H9 (cell line): Measurements from ENCODE around the gene EFCAB6. TPM values are rescaled to one million over a fixed set of nuclear protein-coding genes. Genes with fewer than 3 reads are reported as not detected.

Experiments used
- DNase-seq: peaks from one replicate; pipeline ENCODE4 v3.0.0-alpha.2; 2017
- H2AFZ ChIP-seq: one replicate; pipeline ENCODE4 v1.6.1; 2013; ENCODE audit warnings: mild to moderate bottlenecking, low read length, control low read depth, moderate library complexity
- H2AK5ac ChIP-seq: 2 replicates; pipeline ENCODE4 v1.6.1; 2013; ENCODE audit warnings: low read length, control low read depth, mixed read lengths; ENCODE audit not compliant: insufficient read length
- H2BK120ac ChIP-seq: one replicate; pipeline ENCODE4 v1.6.1; 2013; ENCODE audit warnings: low read depth, mild to moderate bottlenecking, low read length, control low read depth, inconsistent platforms; ENCODE audit not compliant: poor library complexity, severe bottlenecking
- H2BK12ac ChIP-seq: 2 replicates; pipeline ENCODE4 v1.6.1; 2013; ENCODE audit warnings: low read length, control low read depth, mixed read lengths, low read depth; ENCODE audit not compliant: insufficient read length
- H2BK15ac ChIP-seq: 2 replicates; pipeline ENCODE4 v1.6.1; 2013; ENCODE audit warnings: low read depth, low read length, control low read depth
- H2BK20ac ChIP-seq: one replicate; pipeline ENCODE4 v1.6.1; 2013; ENCODE audit warnings: low read depth, mild to moderate bottlenecking, low read length, control low read depth, inconsistent platforms; ENCODE audit not compliant: poor library complexity, severe bottlenecking
- H2BK5ac ChIP-seq: 2 replicates; pipeline ENCODE4 v1.6.1; 2013; ENCODE audit warnings: low read length, control low read depth, mixed read lengths; ENCODE audit not compliant: insufficient read length
- H3K14ac ChIP-seq: 2 replicates; pipeline ENCODE4 v1.6.1; 2013; ENCODE audit warnings: low read length, control low read depth; ENCODE audit not compliant: insufficient read depth
- H3K18ac ChIP-seq: 2 replicates; pipeline ENCODE4 v1.6.1; 2013; ENCODE audit warnings: low read depth, mild to moderate bottlenecking, mixed read lengths, low read length, control low read depth; ENCODE audit not compliant: insufficient read length
- H3K23ac ChIP-seq: 2 replicates; pipeline ENCODE4 v1.6.1; 2013; ENCODE audit warnings: low read length, control low read depth, mixed read lengths, low read depth; ENCODE audit not compliant: insufficient read length
- H3K23me2 ChIP-seq: 2 replicates; pipeline ENCODE4 v1.6.1; 2013; ENCODE audit warnings: low read depth, mild to moderate bottlenecking, mixed read lengths, low read length, control low read depth; ENCODE audit not compliant: insufficient read length, poor library complexity, severe bottlenecking
- H3K27ac ChIP-seq: 2 replicates; pipeline ENCODE4 v1.5.1; 2013; ENCODE audit warnings: low read length, control low read depth, mixed read lengths, low read depth; ENCODE audit not compliant: insufficient read length
- H3K27me3 ChIP-seq: 2 replicates; pipeline ENCODE4 v1.6.1; 2013; ENCODE audit warnings: low read length, control low read depth, inconsistent platforms; ENCODE audit not compliant: insufficient read depth
- H3K4ac ChIP-seq: 2 replicates; pipeline ENCODE4 v1.6.1; 2013; ENCODE audit warnings: low read depth, mild to moderate bottlenecking, control low read depth, inconsistent platforms, low read length, moderate library complexity
- H3K4me1 ChIP-seq: 2 replicates; pipeline ENCODE4 v1.6.1; 2013; ENCODE audit warnings: low read length, control low read depth, inconsistent platforms; ENCODE audit not compliant: insufficient read depth
- H3K4me2 ChIP-seq: 2 replicates; pipeline ENCODE4 v1.6.1; 2013; ENCODE audit warnings: low read length, control low read depth, mixed read lengths; ENCODE audit not compliant: insufficient read length, insufficient read depth
- H3K56ac ChIP-seq: 2 replicates; pipeline ENCODE4 v1.6.1; 2013; ENCODE audit warnings: low read depth, mild to moderate bottlenecking, mixed read lengths, low read length, control low read depth; ENCODE audit not compliant: insufficient read length
- H3K79me1 ChIP-seq: 2 replicates; pipeline ENCODE4 v1.6.1; 2013; ENCODE audit warnings: low read depth, mild to moderate bottlenecking, moderate library complexity, low read length, control low read depth, inconsistent platforms; ENCODE audit not compliant: insufficient read depth, poor library complexity, severe bottlenecking
- H3K79me2 ChIP-seq: 2 replicates; pipeline ENCODE4 v1.6.1; 2013; ENCODE audit warnings: low read length, control low read depth, inconsistent platforms; ENCODE audit not compliant: insufficient read depth
- H3K9ac ChIP-seq: 2 replicates; pipeline ENCODE4 v1.6.1; 2013; ENCODE audit warnings: low read length, control low read depth, mixed read lengths; ENCODE audit not compliant: insufficient read length; ENCODE audit errors: extremely low read depth
- H3K9me3 ChIP-seq: one replicate; pipeline ENCODE4 v1.6.1; 2013; ENCODE audit warnings: low read depth, low read length, inconsistent platforms; ENCODE audit not compliant: control insufficient read depth
- H3T11ph ChIP-seq: one replicate; pipeline ENCODE4 v1.6.1; 2013; ENCODE audit warnings: mild to moderate bottlenecking, low read length, control low read depth, inconsistent platforms
- H4K20me1 ChIP-seq: one replicate; pipeline ENCODE4 v1.6.1; 2013; ENCODE audit not compliant: control insufficient read depth, insufficient read length, insufficient read depth
- H4K5ac ChIP-seq: 2 replicates; pipeline ENCODE4 v1.6.1; 2013; ENCODE audit warnings: low read depth, mild to moderate bottlenecking, mixed read lengths, low read length, control low read depth; ENCODE audit not compliant: insufficient read length
- H4K8ac ChIP-seq: replicated peaks from 2 replicates; pipeline ENCODE4 v1.6.1; 2013; ENCODE audit warnings: low read length, control low read depth, mixed read lengths, low read depth; ENCODE audit not compliant: insufficient read length
- H4K91ac ChIP-seq: 2 replicates; pipeline ENCODE4 v1.6.1; 2013; ENCODE audit warnings: low read depth, mild to moderate bottlenecking, moderate library complexity, mixed read lengths, low read length, control low read depth; ENCODE audit not compliant: insufficient read length
- H3K27ac Mint-ChIP-seq, 3 experiments: 2 replicates in 2 of 3; 3 replicates in 1 of 3; pipeline ENCODE4 v1.8.0; 2020 to 2021; ENCODE audit warnings: mixed read lengths in 3 of 3, mild to moderate bottlenecking in 1 of 3, moderate library complexity in 1 of 3
- H3K27me3 Mint-ChIP-seq: 2 replicates; pipeline ENCODE4 v1.8.0; 2021; ENCODE audit warnings: low read depth, mild to moderate bottlenecking, moderate library complexity, mixed read lengths
- H3K36me3 Mint-ChIP-seq, 3 experiments: 2 replicates in 2 of 3; 3 replicates in 1 of 3; pipeline ENCODE4 v1.8.0; 2020 to 2021; ENCODE audit warnings: low read depth in 3 of 3, mixed read lengths in 3 of 3; ENCODE audit not compliant: insufficient read depth in 1 of 3
- H3K4me1 Mint-ChIP-seq, 2 experiments: 2 replicates each; pipeline ENCODE4 v1.8.0; 2020; ENCODE audit warnings: mixed read lengths in 2 of 2
- H3K4me3 Mint-ChIP-seq, 2 experiments: 2 replicates in 1 of 2; 3 replicates in 1 of 2; pipeline ENCODE4 v1.8.0; 2020 to 2021; ENCODE audit warnings: mild to moderate bottlenecking in 2 of 2, mixed read lengths in 2 of 2, moderate library complexity in 1 of 2
- H3K9me3 Mint-ChIP-seq, 2 experiments: 2 replicates in 1 of 2; 3 replicates in 1 of 2; pipeline ENCODE4 v1.8.0; 2020; ENCODE audit warnings: mild to moderate bottlenecking in 2 of 2, mixed read lengths in 2 of 2, moderate library complexity in 1 of 2
- WGBS: extraction: QIAGEN DNeasy Blood & Tissue Kit; methylation state at CpG from one replicate; pipeline ENCODE4 v1.1.7; 2013; ENCODE audit warnings: missing lambda C conversion rate, low lambda C conversion rate, mixed read lengths; ENCODE audit not compliant: insufficient read length; ENCODE audit errors: extremely low coverage; 5-methylcytosine and 5-hydroxymethylcytosine counted together
- total RNA-seq: library from RNA; stranded (reverse); gene quantifications from 2 replicates; pipeline ENCODE4 v1.2.1, GENCODE V29; 2021
- TF ChIP-seq, protein P1 (sequence below): fragments of 200-600 bp; sonication (generic); conservative IDR thresholded peaks from 3 replicates; pipeline ENCODE4 v1.8.0; 2021; ENCODE audit warnings: antibody characterized with exemption, mild to moderate bottlenecking

Gene EFCAB6
- total RNA-seq, 1 experiment from 2014 or later: 0.31 TPM

DNA sequence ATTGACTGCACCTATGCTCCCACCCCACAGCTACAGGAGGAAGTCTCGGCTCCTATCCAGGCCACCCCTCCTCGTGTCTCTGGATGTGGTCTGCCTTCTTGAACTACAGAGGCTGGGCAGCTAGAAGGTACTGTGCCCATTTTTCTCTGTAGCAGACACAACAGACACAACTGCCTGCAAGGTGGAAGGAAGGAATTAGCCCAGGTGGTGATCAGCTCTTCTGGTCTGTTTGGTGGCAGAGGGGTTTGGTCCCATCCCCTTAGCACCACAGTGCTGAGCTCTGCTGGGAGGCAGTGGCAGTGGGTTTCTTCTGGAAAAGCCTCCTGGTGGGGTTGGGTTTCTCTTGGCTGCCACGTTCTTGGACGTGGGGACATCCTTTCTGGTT, 267.8 kb downstream of the EFCAB6 start:
- H3K27me3 ChIP-seq: no peaks in the 10 kb centered on the region
- no peak overlapping the region for H2BK20ac ChIP-seq
- H3K23me2 ChIP-seq: no peaks in the 10 kb centered on the region
- H3K79me1 ChIP-seq: no peaks in the 10 kb centered on the region
- no peak overlapping the region for H3K4me3 Mint-ChIP-seq
- no peak overlapping the region for H3T11ph ChIP-seq
- no peak overlapping the region for H4K8ac ChIP-seq
- H3K14ac ChIP-seq: no peak overlapping the region; the same call in 1 of the 2 replicates
- TF ChIP-seq, protein P1, sequence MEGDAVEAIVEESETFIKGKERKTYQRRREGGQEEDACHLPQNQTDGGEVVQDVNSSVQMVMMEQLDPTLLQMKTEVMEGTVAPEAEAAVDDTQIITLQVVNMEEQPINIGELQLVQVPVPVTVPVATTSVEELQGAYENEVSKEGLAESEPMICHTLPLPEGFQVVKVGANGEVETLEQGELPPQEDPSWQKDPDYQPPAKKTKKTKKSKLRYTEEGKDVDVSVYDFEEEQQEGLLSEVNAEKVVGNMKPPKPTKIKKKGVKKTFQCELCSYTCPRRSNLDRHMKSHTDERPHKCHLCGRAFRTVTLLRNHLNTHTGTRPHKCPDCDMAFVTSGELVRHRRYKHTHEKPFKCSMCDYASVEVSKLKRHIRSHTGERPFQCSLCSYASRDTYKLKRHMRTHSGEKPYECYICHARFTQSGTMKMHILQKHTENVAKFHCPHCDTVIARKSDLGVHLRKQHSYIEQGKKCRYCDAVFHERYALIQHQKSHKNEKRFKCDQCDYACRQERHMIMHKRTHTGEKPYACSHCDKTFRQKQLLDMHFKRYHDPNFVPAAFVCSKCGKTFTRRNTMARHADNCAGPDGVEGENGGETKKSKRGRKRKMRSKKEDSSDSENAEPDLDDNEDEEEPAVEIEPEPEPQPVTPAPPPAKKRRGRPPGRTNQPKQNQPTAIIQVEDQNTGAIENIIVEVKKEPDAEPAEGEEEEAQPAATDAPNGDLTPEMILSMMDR: no peak
- H3K36me3 Mint-ChIP-seq: no peaks in the 10 kb centered on the region
- H2AK5ac ChIP-seq: no peak overlapping the region
- H2BK15ac ChIP-seq: no peak overlapping the region
- no peaks in the 10 kb centered on the region; a peak in 2 of 5 replicates for H3K9me3 Mint-ChIP-seq
- H3K4me1 Mint-ChIP-seq: peaks cover 0 to 4% of the 10 kb centered on the region in 2 experiments; a peak in 1 of 4 replicates
- H3K9me3 ChIP-seq: no peaks in the 10 kb centered on the region
- H3K27me3 Mint-ChIP-seq: peaks cover 2% of the 10 kb centered on the region
- H3K56ac ChIP-seq: no peak overlapping the region
- WGBS: no CpG with 5 or more reads among the region's 4 CpGs
- no peaks in the 10 kb centered on the region for H3K4me1 ChIP-seq
- H2BK120ac ChIP-seq: no peak overlapping the region
- H3K4me2 ChIP-seq: no peak overlapping the region
- H3K27ac Mint-ChIP-seq: no peak overlapping the region
- H3K79me2 ChIP-seq: no peaks in the 10 kb centered on the region
- H2AFZ ChIP-seq: no peak overlapping the region
- no peak overlapping the region for H3K27ac ChIP-seq
- H2BK12ac ChIP-seq: no peak overlapping the region
- no peak overlapping the region for H3K23ac ChIP-seq
- no peak for DNase-seq
- H4K20me1 ChIP-seq: no peaks in the 10 kb centered on the region
- H4K91ac ChIP-seq: no peak overlapping the region
- H3K9ac ChIP-seq: no peak overlapping the region
- H3K4ac ChIP-seq: no peak overlapping the region
- H4K5ac ChIP-seq: no peak overlapping the region
- H2BK5ac ChIP-seq: no peak overlapping the region
- H3K18ac ChIP-seq: no peak overlapping the region
